Gastrocnemius medialis (tissue), 4 donors: ENCODE results near the gene CYTH3.

Source experiments
- POLR2A ChIP-seq, 2 donors: fragments of 450-650 bp; IDR thresholded peaks; one replicate each; pipeline ENCODE4 v1.6.1; 2017; ENCODE audit warnings: antibody characterized with exemption in 2 of 2, mild to moderate bottlenecking in 2 of 2, moderate library complexity in 2 of 2
- TF ChIP-seq, protein P1 (sequence below), 5 experiments: fragments of 450-650 bp in 3 of 5; fragments of 200-600 bp in 2 of 5; sonication (generic) in 2 of 5; IDR thresholded peaks in 4 of 5; conservative IDR thresholded peaks in 1 of 5; 1 replicate in 4 of 5; 2 replicates in 1 of 5; pipeline ENCODE4 v1.5.1; 2016 to 2019; ENCODE audit warnings: antibody characterized with exemption in 5 of 5, mild to moderate bottlenecking in 3 of 5, moderate library complexity in 3 of 5

DNA sequence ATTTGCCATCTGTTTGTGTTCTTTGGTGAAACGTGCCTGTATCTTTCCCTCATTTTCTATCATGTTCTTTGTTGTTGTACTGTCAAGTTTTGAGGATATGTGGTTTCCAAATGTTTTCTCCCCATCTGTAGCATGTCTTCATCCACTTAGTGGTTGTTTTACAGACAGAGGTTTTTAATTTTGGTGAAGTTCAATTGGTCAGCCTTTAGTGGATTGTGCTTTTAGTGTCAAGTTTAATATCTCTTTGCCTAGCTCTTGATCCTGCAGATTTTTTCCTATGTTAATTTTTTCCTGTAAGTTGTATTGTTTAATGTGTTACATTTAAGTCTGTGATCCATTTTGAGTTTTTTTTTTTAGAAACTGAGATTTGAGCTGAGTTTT lies 145.3 kb downstream of the CYTH3 start:
- TF ChIP-seq, protein P1, sequence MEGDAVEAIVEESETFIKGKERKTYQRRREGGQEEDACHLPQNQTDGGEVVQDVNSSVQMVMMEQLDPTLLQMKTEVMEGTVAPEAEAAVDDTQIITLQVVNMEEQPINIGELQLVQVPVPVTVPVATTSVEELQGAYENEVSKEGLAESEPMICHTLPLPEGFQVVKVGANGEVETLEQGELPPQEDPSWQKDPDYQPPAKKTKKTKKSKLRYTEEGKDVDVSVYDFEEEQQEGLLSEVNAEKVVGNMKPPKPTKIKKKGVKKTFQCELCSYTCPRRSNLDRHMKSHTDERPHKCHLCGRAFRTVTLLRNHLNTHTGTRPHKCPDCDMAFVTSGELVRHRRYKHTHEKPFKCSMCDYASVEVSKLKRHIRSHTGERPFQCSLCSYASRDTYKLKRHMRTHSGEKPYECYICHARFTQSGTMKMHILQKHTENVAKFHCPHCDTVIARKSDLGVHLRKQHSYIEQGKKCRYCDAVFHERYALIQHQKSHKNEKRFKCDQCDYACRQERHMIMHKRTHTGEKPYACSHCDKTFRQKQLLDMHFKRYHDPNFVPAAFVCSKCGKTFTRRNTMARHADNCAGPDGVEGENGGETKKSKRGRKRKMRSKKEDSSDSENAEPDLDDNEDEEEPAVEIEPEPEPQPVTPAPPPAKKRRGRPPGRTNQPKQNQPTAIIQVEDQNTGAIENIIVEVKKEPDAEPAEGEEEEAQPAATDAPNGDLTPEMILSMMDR (IDR thresholded peaks at IDR 0.05 in 4 of 5, conservative IDR thresholded peaks at IDR 0.05 in 1 of 5), result no peak
- no peak for TF ChIP-seq POLR2A (IDR thresholded peaks at IDR 0.05)
